GM18867 (cell line): ENCODE data around the gene RFX3.

ENCODE experiments used
- ATAC-seq: cut with Tn5 transposase; IDR thresholded peaks from one replicate; pipeline ENCODE4 v1.9.1; 2021; ENCODE audit warnings: mild to moderate bottlenecking, moderate library complexity; ENCODE audit not compliant: unreplicated experiment

RFX3 gene

GRCh38 chr9:3290231-3290840 lies 235.5 kb downstream of the RFX3 start:
- no peak for ATAC-seq

- no peak for ATAC-seq
Measured at GRCh38 chr9:3288686-3289085, 237.1 kb downstream of the RFX3 start.

- ATAC-seq: no peak
Measured at GRCh38 chr9:3285365-3286161, 240.2 kb downstream of the RFX3 start.

GRCh38 chr9:3282365-3282764 lies 243.4 kb downstream of the RFX3 start:
- ATAC-seq: no peak

- peak; percentile 76 for ATAC-seq
Measured at GRCh38 chr9:3281399-3281798, 244.4 kb downstream of the RFX3 start.

- ATAC-seq: peak; percentile 55
Measured at GRCh38 chr9:3277200-3277599, 248.6 kb downstream of the RFX3 start.

- no peak for ATAC-seq
Measured at GRCh38 chr9:3271581-3271980, 254.2 kb downstream of the RFX3 start.

- ATAC-seq: no peak
Measured at GRCh38 chr9:3271157-3271556, 254.6 kb downstream of the RFX3 start.

- ATAC-seq: no peak
Measured at GRCh38 chr9:3268223-3268622, 257.6 kb downstream of the RFX3 start.

- ATAC-seq: no peak
Measured at GRCh38 chr9:3263698-3264097, 262.1 kb downstream of the RFX3 start.

- no peak for ATAC-seq
Measured at GRCh38 chr9:3262826-3263529, 262.8 kb downstream of the RFX3 start.

GRCh38 chr9:3261484-3261883 lies 264.3 kb downstream of the RFX3 start:
- ATAC-seq: no peak

GRCh38 chr9:3256571-3257330 lies 269.1 kb downstream of the RFX3 start:
- no peak for ATAC-seq

GRCh38 chr9:3251309-3251708 lies 274.5 kb downstream of the RFX3 start:
- no peak for ATAC-seq

GRCh38 chr9:3250741-3251140 lies 275.1 kb downstream of the RFX3 start:
- no peak for ATAC-seq

- ATAC-seq: no peak
Measured at GRCh38 chr9:3247211-3247610, 278.6 kb downstream of the RFX3 start.

- ATAC-seq: no peak
Measured at GRCh38 chr9:3246241-3246640, 279.6 kb downstream of the RFX3 start.

GRCh38 chr9:3244963-3245653 lies 280.7 kb downstream of the RFX3 start:
- peak; percentile 71 for ATAC-seq

GRCh38 chr9:3243683-3244082 lies 282.1 kb downstream of the RFX3 start:
- no peak for ATAC-seq

- ATAC-seq: no peak
Measured at GRCh38 chr9:3241290-3241689, 284.5 kb downstream of the RFX3 start.
